ENCODE data around the gene ZFHX3. TPM values are rescaled to one million over a fixed set of nuclear protein-coding genes. Genes with fewer than 3 reads are reported as not detected.

Gene ZFHX3
- total and polyA plus RNA-seq, 10 of the 15 experiments (the other 5 are each of a cell fraction or from before 2014, with no cell fraction given), result 0.68 to 8.6 (median 2.0) TPM

DNA sequence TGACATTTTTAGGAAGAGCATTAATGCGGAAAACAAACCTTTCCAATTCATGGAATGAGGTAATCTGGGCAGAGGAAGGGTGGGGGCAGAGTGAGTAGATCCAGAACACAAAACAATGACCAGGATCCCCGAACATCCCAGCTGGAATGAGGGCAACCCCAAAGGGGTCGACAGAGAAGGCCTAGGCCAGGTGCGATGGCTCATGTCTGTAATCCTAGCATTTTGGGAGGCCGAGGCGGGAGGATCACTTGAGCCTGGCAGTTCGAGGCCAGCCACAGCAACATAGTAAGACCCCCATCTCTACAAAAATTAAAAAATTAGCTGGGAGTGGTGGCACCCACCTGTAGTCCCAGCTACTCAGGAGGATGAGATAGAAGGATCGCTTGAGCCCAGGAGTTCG, 64.7 kb downstream of the ZFHX3 start (continued):
- TF ChIP-seq, protein P1, sequence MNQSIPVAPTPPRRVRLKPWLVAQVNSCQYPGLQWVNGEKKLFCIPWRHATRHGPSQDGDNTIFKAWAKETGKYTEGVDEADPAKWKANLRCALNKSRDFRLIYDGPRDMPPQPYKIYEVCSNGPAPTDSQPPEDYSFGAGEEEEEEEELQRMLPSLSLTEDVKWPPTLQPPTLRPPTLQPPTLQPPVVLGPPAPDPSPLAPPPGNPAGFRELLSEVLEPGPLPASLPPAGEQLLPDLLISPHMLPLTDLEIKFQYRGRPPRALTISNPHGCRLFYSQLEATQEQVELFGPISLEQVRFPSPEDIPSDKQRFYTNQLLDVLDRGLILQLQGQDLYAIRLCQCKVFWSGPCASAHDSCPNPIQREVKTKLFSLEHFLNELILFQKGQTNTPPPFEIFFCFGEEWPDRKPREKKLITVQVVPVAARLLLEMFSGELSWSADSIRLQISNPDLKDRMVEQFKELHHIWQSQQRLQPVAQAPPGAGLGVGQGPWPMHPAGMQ (IDR thresholded peaks at IDR 0.05; ENCODE audit: borderline replicate concordance), result no peak
- TF ChIP-seq ZNF622 (IDR thresholded peaks at IDR 0.05) (no peak), MTA3 (IDR thresholded peaks at IDR 0.05; ENCODE audit: borderline replicate concordance, low read length) (no peak), CHD1 (IDR thresholded peaks at IDR 0.05; ENCODE audit: low read depth, low read length) (no peak), POU2F2 (IDR thresholded peaks at IDR 0.05; ENCODE audit: borderline replicate concordance, low read depth, low read length) (no peak), CREM (IDR thresholded peaks at IDR 0.05; ENCODE audit: low read depth) (no peak)

DNA sequence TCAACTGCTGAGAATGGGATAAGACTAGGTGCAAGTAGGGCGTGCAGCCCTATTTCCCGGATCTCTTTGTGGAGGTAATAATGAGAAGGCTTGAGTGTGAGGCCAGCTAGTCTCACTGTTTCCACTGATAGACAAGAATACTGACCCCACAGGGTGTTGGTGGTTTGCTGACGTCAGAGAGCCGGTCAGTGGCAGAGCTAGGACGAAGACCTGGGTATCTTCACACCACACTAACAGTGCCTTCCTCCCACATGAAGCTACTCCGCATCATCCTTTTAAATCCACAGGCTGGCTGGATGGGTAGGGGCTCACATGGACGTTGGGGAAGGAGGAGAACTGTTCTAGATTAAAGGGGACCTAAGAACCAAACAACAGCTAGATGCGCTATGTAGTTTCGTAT, 68.0 kb downstream of the ZFHX3 start:
- H3K9ac ChIP-seq (ENCODE audit: control insufficient read depth, insufficient read depth, low read length), result no peak overlapping the region
- WGBS (ENCODE audit: insufficient coverage, insufficient replicate concordance, low lambda C conversion rate, missing lambda C conversion rate), result 80% methylated on average over 9 of the region's 9 CpGs
- no peak for TF ChIP-seq KLF5 (IDR thresholded peaks at IDR 0.05; ENCODE audit: partially characterized antibody)
- no peak for TF ChIP-seq SREBF2 (IDR thresholded peaks at IDR 0.05; ENCODE audit: low read length)
- TF ChIP-seq, protein P2, sequence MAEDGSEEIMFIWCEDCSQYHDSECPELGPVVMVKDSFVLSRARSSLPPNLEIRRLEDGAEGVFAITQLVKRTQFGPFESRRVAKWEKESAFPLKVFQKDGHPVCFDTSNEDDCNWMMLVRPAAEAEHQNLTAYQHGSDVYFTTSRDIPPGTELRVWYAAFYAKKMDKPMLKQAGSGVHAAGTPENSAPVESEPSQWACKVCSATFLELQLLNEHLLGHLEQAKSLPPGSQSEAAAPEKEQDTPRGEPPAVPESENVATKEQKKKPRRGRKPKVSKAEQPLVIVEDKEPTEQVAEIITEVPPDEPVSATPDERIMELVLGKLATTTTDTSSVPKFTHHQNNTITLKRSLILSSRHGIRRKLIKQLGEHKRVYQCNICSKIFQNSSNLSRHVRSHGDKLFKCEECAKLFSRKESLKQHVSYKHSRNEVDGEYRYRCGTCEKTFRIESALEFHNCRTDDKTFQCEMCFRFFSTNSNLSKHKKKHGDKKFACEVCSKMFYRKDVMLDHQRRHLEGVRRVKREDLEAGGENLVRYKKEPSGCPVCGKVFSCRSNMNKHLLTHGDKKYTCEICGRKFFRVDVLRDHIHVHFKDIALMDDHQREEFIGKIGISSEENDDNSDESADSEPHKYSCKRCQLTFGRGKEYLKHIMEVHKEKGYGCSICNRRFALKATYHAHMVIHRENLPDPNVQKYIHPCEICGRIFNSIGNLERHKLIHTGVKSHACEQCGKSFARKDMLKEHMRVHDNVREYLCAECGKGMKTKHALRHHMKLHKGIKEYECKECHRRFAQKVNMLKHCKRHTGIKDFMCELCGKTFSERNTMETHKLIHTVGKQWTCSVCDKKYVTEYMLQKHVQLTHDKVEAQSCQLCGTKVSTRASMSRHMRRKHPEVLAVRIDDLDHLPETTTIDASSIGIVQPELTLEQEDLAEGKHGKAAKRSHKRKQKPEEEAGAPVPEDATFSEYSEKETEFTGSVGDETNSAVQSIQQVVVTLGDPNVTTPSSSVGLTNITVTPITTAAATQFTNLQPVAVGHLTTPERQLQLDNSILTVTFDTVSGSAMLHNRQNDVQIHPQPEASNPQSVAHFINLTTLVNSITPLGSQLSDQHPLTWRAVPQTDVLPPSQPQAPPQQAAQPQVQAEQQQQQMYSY (CRISPR knock-in tag; IDR thresholded peaks at IDR 0.05), result no peak
- TF ChIP-seq, protein P3, sequence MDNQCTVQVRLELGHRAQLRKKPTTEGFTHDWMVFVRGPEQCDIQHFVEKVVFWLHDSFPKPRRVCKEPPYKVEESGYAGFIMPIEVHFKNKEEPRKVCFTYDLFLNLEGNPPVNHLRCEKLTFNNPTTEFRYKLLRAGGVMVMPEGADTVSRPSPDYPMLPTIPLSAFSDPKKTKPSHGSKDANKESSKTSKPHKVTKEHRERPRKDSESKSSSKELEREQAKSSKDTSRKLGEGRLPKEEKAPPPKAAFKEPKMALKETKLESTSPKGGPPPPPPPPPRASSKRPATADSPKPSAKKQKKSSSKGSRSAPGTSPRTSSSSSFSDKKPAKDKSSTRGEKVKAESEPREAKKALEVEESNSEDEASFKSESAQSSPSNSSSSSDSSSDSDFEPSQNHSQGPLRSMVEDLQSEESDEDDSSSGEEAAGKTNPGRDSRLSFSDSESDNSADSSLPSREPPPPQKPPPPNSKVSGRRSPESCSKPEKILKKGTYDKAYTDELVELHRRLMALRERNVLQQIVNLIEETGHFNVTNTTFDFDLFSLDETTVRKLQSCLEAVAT (IDR thresholded peaks at IDR 0.05), result no peak
- TF ChIP-seq, protein P4, sequence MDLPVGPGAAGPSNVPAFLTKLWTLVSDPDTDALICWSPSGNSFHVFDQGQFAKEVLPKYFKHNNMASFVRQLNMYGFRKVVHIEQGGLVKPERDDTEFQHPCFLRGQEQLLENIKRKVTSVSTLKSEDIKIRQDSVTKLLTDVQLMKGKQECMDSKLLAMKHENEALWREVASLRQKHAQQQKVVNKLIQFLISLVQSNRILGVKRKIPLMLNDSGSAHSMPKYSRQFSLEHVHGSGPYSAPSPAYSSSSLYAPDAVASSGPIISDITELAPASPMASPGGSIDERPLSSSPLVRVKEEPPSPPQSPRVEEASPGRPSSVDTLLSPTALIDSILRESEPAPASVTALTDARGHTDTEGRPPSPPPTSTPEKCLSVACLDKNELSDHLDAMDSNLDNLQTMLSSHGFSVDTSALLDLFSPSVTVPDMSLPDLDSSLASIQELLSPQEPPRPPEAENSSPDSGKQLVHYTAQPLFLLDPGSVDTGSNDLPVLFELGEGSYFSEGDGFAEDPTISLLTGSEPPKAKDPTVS (IDR thresholded peaks at IDR 0.05; ENCODE audit: low read depth, low read length), result no peak
- no peak for TF ChIP-seq KAT2A (conservative IDR thresholded peaks at IDR 0.05; ENCODE audit: control insufficient read depth, low read depth, low read length)
- TF ChIP-seq NFIC (IDR thresholded peaks at IDR 0.05; ENCODE audit: low read depth, low read length), result no peak
- TF ChIP-seq CEBPB (IDR thresholded peaks at IDR 0.05; ENCODE audit: borderline replicate concordance in 1 of 2, low read depth in 2 of 2, low read length in 2 of 2), result no peak
- no peak for TF ChIP-seq RELA (IDR thresholded peaks at IDR 0.05; ENCODE audit: borderline replicate concordance, partially characterized antibody)
- TF ChIP-seq ATF7 (IDR thresholded peaks at IDR 0.05; ENCODE audit: low read depth), result no peak
- no peaks in the 10 kb centered on the region for H3K9me3 ChIP-seq (replicated peaks; ENCODE audit: control insufficient read depth, insufficient read depth, low read length)
- FAIRE-seq (no peak), ATAC-seq (no peak), DNase-seq (ENCODE audit: low read depth, low spot score) (no peak)
- no TSS peak for BruUV-seq (replicated peaks)
- no peak overlapping the region for H3K4me3 ChIP-seq
- no peak overlapping the region for H2AFZ ChIP-seq (ENCODE audit: control insufficient read depth, low read depth, low read length)
- H3K36me3 ChIP-seq (ENCODE audit: control insufficient read depth in 2 of 2, insufficient read depth in 2 of 2, low read length in 1 of 2), result no peaks in the 10 kb centered on the region
- H3K27ac ChIP-seq (ENCODE audit: control insufficient read depth, insufficient read depth), result no peak overlapping the region
- no peaks in the 10 kb centered on the region for H3K4me1 ChIP-seq (ENCODE audit: control insufficient read depth, insufficient read depth, low read length)
- ChIA-PET POLR2A (interaction anchor here (1.0 kb wide), 1 partner anchor 28 kb away, joined by 3 read pairs; no protein-coding TSS in a partner anchor), CTCF (interaction anchor here (1.1 kb wide), 1 partner anchor 26 kb away, joined by 3 read pairs; no protein-coding TSS in a partner anchor), RAD21 (ENCODE audit: unreplicated experiment) (no interaction called here), SMC1A (ENCODE audit: uncharacterized antibody, unreplicated experiment) (interaction anchor here (0.6 kb wide), 1 partner anchor 1635 kb away, joined by 4 read pairs; no protein-coding TSS in a partner anchor)
- intact Hi-C loops (cut with micrococcal nuclease; ENCODE audit: unreplicated experiment), result no loop called here
- in situ Hi-C loops (cut with MboI), result no loop called here
- H4K20me1 ChIP-seq (ENCODE audit: control insufficient read depth, insufficient read depth), result no peaks in the 10 kb centered on the region; the same call in 1 of the 2 replicates
- no peaks in the 10 kb centered on the region; the same call in 1 of the 2 replicates for H3K79me2 ChIP-seq (ENCODE audit: control insufficient read depth, insufficient read depth, low read length)
- H3K4me2 ChIP-seq (ENCODE audit: control insufficient read depth, insufficient read depth), result no peak overlapping the region
- no peaks in the 10 kb centered on the region for H3K27me3 ChIP-seq (replicated peaks in 1 of 2; ENCODE audit: control insufficient read depth in 2 of 2, insufficient read depth in 2 of 2, low read length in 1 of 2)
